Endothelial cell of umbilical vein (primary cell): ENCODE measurements around the gene TNFRSF8. TPM values are rescaled to one million over a fixed set of nuclear protein-coding genes. Genes with fewer than 3 reads are reported as not detected.

Source experiments
- BruUV-seq: library from RNA; stranded (reverse); fragments of 400-500 nt; replicated peaks from 2 replicates; lab custom pipeline; 2021; lab: Mats Ljungman, UMichigan
- CTCF ChIA-PET: fragments of 300-600, 350-600 bp; sonication (Branson Sonifier 250); formaldehyde crosslinking; loops from one replicate; lab custom pipeline; 2021; ENCODE audit warnings: antibody characterized with exemption, inconsistent platforms; lab: Charles Lee
- POLR2A ChIA-PET: fragments of 300-600, 350-600 bp; sonication (Branson Sonifier 250); formaldehyde crosslinking; loops from one replicate; lab custom pipeline; 2021; ENCODE audit warnings: antibody characterized with exemption, inconsistent platforms; lab: Charles Lee
- DNase-seq: peaks from one replicate; pipeline ENCODE4 v3.0.0-alpha.2; 2011; ENCODE audit warnings: low read depth, low spot score
- FAIRE-seq: peaks from 2 replicates; lab custom pipeline; 2011; peaks lifted over from hg19 to GRCh38; lab: Jason Lieb, UNC
- H2AFZ ChIP-seq: 2 replicates; pipeline ENCODE4 v1.6.0; 2012; ENCODE audit warnings: low read depth, low read length, control low read depth, inconsistent platforms
- H3K27ac ChIP-seq: 2 replicates; pipeline ENCODE4 v1.5.1; 2011; ENCODE audit warnings: low read depth, mild to moderate bottlenecking, control low read depth, low read length, moderate library complexity; ENCODE audit not compliant: insufficient read depth
- H3K27me3 ChIP-seq, 2 experiments: 2 replicates each; pipeline versions ENCODE4 v1.6.0 to v1.6.1; 2011; ENCODE audit warnings: low read length in 2 of 2, mixed read lengths in 1 of 2; ENCODE audit not compliant: control insufficient read depth in 2 of 2, insufficient read depth in 2 of 2
- H3K36me3 ChIP-seq, 2 experiments: 2 replicates in 1 of 2; 3 replicates in 1 of 2; pipeline ENCODE4 v1.5.1; 2011; ENCODE audit warnings: low read length in 2 of 2, mild to moderate bottlenecking in 1 of 2, moderate library complexity in 1 of 2; ENCODE audit not compliant: control insufficient read depth in 2 of 2, insufficient read depth in 2 of 2; ENCODE audit errors: extremely low read depth in 1 of 2
- H3K4me1 ChIP-seq: 3 replicates; pipeline ENCODE4 v1.5.1; 2011; ENCODE audit warnings: mild to moderate bottlenecking, low read length; ENCODE audit not compliant: control insufficient read depth, insufficient read depth; ENCODE audit errors: extremely low read depth
- H3K4me2 ChIP-seq: 2 replicates; pipeline ENCODE4 v1.6.1; 2011; ENCODE audit warnings: low read length, control low read depth, mixed read lengths; ENCODE audit not compliant: insufficient read depth
- H3K4me3 ChIP-seq, 3 experiments: fragments of 200-600 bp in 1 of 3; sonication (generic), shearing (Covaris generic) in 1 of 3; replicated peaks in 1 of 3; 2 replicates each; pipeline ENCODE4 v1.5.1; 2011 to 2016; ENCODE audit warnings: control low read depth in 3 of 3, low read length in 3 of 3, mild to moderate bottlenecking in 2 of 3, inconsistent platforms in 1 of 3, low read depth in 1 of 3, moderate library complexity in 1 of 3; ENCODE audit not compliant: insufficient read depth in 1 of 3
- H3K79me2 ChIP-seq: 2 replicates; pipeline ENCODE4 v1.6.0; 2012; ENCODE audit warnings: low read length, inconsistent platforms; ENCODE audit not compliant: control insufficient read depth, insufficient read depth
- H3K9ac ChIP-seq: replicated peaks from 2 replicates; pipeline ENCODE3; 2011; ENCODE audit warnings: low read length, control low read depth; ENCODE audit not compliant: insufficient read depth; ENCODE audit errors: extremely low read depth
- H3K9me1 ChIP-seq: replicated peaks from 3 replicates; pipeline ENCODE4 v1.6.0; 2011; ENCODE audit warnings: mild to moderate bottlenecking, low read length; ENCODE audit not compliant: control insufficient read depth, insufficient read depth; ENCODE audit errors: extremely low read depth
- H3K9me3 ChIP-seq: replicated peaks from 2 replicates; pipeline ENCODE4 v1.5.1; 2012; ENCODE audit warnings: low read length, inconsistent platforms; ENCODE audit not compliant: control insufficient read depth, insufficient read depth
- H4K20me1 ChIP-seq: replicated peaks from 2 replicates; pipeline ENCODE3; 2011; ENCODE audit warnings: mild to moderate bottlenecking, low read length; ENCODE audit not compliant: control insufficient read depth, insufficient read depth; ENCODE audit errors: extremely low read depth
- CTCF ChIP-seq, 2 donors: IDR thresholded peaks; 1 replicate in 1 of 2; 2 replicates in 1 of 2; pipeline ENCODE4 v1.5.1; 2011; ENCODE audit warnings: low read length in 2 of 2, mild to moderate bottlenecking in 2 of 2, moderate library complexity in 2 of 2, control low read depth in 1 of 2, inconsistent platforms in 1 of 2, low read depth in 1 of 2; ENCODE audit not compliant: insufficient read depth in 1 of 2; ENCODE audit errors: extremely low read depth in 1 of 2
- EZH2 ChIP-seq: IDR thresholded peaks from 2 replicates; pipeline ENCODE4 v1.6.1; 2012; ENCODE audit warnings: borderline replicate concordance, low read depth, mild to moderate bottlenecking, moderate library complexity, low read length, inconsistent platforms; ENCODE audit not compliant: severe bottlenecking
- FOS ChIP-seq: IDR thresholded peaks from 2 replicates; pipeline ENCODE4 v1.6.1; 2011; ENCODE audit warnings: mild to moderate bottlenecking, low read length, moderate library complexity, borderline replicate concordance; ENCODE audit not compliant: insufficient read depth
- GATA2 ChIP-seq: IDR thresholded peaks from 2 replicates; pipeline ENCODE4 v1.7.0; 2011; ENCODE audit warnings: low read depth, mild to moderate bottlenecking, moderate library complexity, mixed read lengths, low read length; ENCODE audit not compliant: insufficient read length, insufficient read depth
- JUN ChIP-seq: IDR thresholded peaks from 2 replicates; pipeline ENCODE4 v1.6.1; 2011; ENCODE audit warnings: borderline replicate concordance, low read depth; ENCODE audit not compliant: insufficient read length, insufficient read depth
- MAX ChIP-seq: IDR thresholded peaks from 2 replicates; pipeline ENCODE4 v1.6.1; 2011; ENCODE audit not compliant: insufficient read depth, insufficient read length
- MYC ChIP-seq: IDR thresholded peaks from one replicate; pipeline ENCODE4 v1.6.1; 2011; ENCODE audit warnings: mild to moderate bottlenecking, low read depth, low read length
- POLR2A ChIP-seq: IDR thresholded peaks from 2 replicates; pipeline ENCODE4 v1.6.1; 2012; ENCODE audit warnings: low read depth, mild to moderate bottlenecking, control low read depth, low read length
- POLR2AphosphoS5 ChIP-seq: IDR thresholded peaks from 2 replicates; pipeline ENCODE4 v1.6.1; 2012; ENCODE audit warnings: low read depth, mild to moderate bottlenecking, control low read depth, low read length, moderate library complexity; ENCODE audit not compliant: insufficient read depth
- dilution Hi-C: fragments of 300-500 bp; cut with MboI; formaldehyde crosslinking; loops from one replicate; pipeline ENCODE4 v1.15.0; 2019; ENCODE audit warnings: low sequenced_read_pairs; ENCODE audit not compliant: extremely low pct_ligation_motif_present
- intact Hi-C: fragments of 100-400 bp; cut with micrococcal nuclease; formaldehyde crosslinking; loops from one replicate; pipeline ENCODE4 v1.10.0; 2022
- polyA plus RNA-seq, 4 experiments: library from polyadenylated mRNA; depleted of rRNA in 3 of 4; stranded (reverse) in 3 of 4; unstranded in 1 of 4; fragments of >200 nt; gene quantifications; 2 replicates each; pipeline versions ENCODE4 v1.2.1 to v1.2.3, GENCODE V29; 2011 to 2012; ENCODE audit warnings: missing spikeins in 1 of 4
- total RNA-seq: library from RNA; stranded (reverse); gene quantifications from 2 replicates; pipeline ENCODE4 v1.2.3, GENCODE V29; 2021

The TNFRSF8 gene
- total and polyA plus RNA-seq, 2 donors (not counting 3 experiments of a cell fraction or from before 2014, with no cell fraction given) = 0.47 TPM; not detected in 1

- ChIA-PET POLR2A (no interaction called here), CTCF (interaction anchor here (0.7 to 3.9 kb wide), 5 partner anchors 8 to 34 kb away, joined by 4 to 20 read pairs (median 8); no protein-coding TSS in a partner anchor)
- Histone ChIP-seq H3K9me3 (no peaks in the 10 kb centered on the region), H3K27me3 (no peaks in the 10 kb centered on the region), H3K79me2 (no peaks in the 10 kb centered on the region), H4K20me1 (no peaks in the 10 kb centered on the region), H3K4me2 (no peak overlapping the region), H3K27ac (no peak overlapping the region), H3K9me1 (no peaks in the 10 kb centered on the region), H3K36me3 (no peaks in the 10 kb centered on the region), H2AFZ (no peak overlapping the region), H3K4me1 (peaks cover 29% of the 10 kb centered on the region), H3K9ac (no peak overlapping the region), H3K4me3 (no peak overlapping the region)
- no peak for FAIRE-seq
- TF ChIP-seq FOS = no peak
- TF ChIP-seq EZH2 = no peak
- no peak for TF ChIP-seq CTCF (IDR thresholded peaks at IDR 0.05; ENCODE audit: extremely low read depth in 1 of 2, insufficient read depth in 1 of 2, low read depth in 1 of 2, low read length in 2 of 2)
- TF ChIP-seq GATA2 = no peak
- no peak for TF ChIP-seq MYC
- no peak for TF ChIP-seq POLR2AphosphoS5
- TF ChIP-seq MAX = no peak
- no peak for TF ChIP-seq POLR2A
- no peak for TF ChIP-seq JUN
- no peak for DNase-seq
- intact Hi-C loops = no loop called here
- dilution Hi-C loops = no loop called here
- no TSS peak for BruUV-seq
Observed at GRCh38 chr1:12148958-12149790, 86.1 kb downstream of the TNFRSF8 start.
